ENCODE data around the gene IVNS1ABP.

GRCh38 chr1:185343306-185343705, 26.3 kb upstream of the IVNS1ABP start:
- TF ChIP-seq, protein P1, sequence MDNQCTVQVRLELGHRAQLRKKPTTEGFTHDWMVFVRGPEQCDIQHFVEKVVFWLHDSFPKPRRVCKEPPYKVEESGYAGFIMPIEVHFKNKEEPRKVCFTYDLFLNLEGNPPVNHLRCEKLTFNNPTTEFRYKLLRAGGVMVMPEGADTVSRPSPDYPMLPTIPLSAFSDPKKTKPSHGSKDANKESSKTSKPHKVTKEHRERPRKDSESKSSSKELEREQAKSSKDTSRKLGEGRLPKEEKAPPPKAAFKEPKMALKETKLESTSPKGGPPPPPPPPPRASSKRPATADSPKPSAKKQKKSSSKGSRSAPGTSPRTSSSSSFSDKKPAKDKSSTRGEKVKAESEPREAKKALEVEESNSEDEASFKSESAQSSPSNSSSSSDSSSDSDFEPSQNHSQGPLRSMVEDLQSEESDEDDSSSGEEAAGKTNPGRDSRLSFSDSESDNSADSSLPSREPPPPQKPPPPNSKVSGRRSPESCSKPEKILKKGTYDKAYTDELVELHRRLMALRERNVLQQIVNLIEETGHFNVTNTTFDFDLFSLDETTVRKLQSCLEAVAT (IDR thresholded peaks at IDR 0.05) = no peak
- TF ChIP-seq MTA2 (IDR thresholded peaks at IDR 0.05; ENCODE audit: low read depth) = no peak
- no peak for TF ChIP-seq CTCF (IDR thresholded peaks at IDR 0.05 in 2 of 3, conservative IDR thresholded peaks at IDR 0.05 in 1 of 3; ENCODE audit: control insufficient read depth in 2 of 3, extremely low read depth in 1 of 3, insufficient read depth in 1 of 3, low read depth in 3 of 3, low read length in 3 of 3)
- TF ChIP-seq CHD1 (IDR thresholded peaks at IDR 0.05; ENCODE audit: low read depth, low read length) = no peak
- no peak for TF ChIP-seq CHD4 (IDR thresholded peaks at IDR 0.05)

All from GM12878 (cell line).